Measurements from ENCODE around the gene CRYM.

DNA sequence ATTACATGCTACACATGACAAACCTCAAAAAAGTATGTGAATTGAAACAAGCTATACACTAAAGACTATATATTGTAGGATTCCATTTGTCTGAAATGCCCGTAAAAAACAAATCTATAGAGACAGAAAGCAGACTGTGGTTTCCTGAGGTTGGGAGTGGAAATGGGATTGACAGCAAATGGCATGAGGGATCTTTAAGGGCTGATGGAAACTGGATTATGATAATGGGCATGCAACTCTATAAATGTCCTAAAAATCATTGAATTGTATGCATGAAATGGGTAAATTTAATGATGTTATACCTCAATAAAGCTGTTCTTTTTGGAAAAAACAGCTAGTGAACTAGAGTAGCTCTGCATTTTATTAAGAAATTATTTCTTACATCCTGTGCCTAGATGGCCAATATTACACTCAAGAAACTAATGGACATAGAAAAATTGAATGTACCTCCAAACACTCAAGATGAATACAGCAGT is 45.0 kb downstream of the CRYM start:
- TF ChIP-seq, protein P1, sequence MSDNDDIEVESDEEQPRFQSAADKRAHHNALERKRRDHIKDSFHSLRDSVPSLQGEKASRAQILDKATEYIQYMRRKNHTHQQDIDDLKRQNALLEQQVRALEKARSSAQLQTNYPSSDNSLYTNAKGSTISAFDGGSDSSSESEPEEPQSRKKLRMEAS (IDR thresholded peaks at IDR 0.05) = no peak
- no peak for TF ChIP-seq SP1 (IDR thresholded peaks at IDR 0.05; ENCODE audit: low read depth)
- TF ChIP-seq, protein P2, sequence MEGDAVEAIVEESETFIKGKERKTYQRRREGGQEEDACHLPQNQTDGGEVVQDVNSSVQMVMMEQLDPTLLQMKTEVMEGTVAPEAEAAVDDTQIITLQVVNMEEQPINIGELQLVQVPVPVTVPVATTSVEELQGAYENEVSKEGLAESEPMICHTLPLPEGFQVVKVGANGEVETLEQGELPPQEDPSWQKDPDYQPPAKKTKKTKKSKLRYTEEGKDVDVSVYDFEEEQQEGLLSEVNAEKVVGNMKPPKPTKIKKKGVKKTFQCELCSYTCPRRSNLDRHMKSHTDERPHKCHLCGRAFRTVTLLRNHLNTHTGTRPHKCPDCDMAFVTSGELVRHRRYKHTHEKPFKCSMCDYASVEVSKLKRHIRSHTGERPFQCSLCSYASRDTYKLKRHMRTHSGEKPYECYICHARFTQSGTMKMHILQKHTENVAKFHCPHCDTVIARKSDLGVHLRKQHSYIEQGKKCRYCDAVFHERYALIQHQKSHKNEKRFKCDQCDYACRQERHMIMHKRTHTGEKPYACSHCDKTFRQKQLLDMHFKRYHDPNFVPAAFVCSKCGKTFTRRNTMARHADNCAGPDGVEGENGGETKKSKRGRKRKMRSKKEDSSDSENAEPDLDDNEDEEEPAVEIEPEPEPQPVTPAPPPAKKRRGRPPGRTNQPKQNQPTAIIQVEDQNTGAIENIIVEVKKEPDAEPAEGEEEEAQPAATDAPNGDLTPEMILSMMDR (IDR thresholded peaks at IDR 0.05 in 2 of 3, conservative IDR thresholded peaks at IDR 0.05 in 1 of 3; ENCODE audit: borderline replicate concordance in 1 of 3, insufficient read depth in 1 of 3, low read depth in 2 of 3, low read length in 2 of 3) = no peak
- TF ChIP-seq EZH2 (IDR thresholded peaks at IDR 0.05) = no peak
- TF ChIP-seq POLR2AphosphoS5 (IDR thresholded peaks at IDR 0.05; ENCODE audit: low read depth, low read length) = no peak
- TF ChIP-seq POLR2A (IDR thresholded peaks at IDR 0.05; ENCODE audit: borderline replicate concordance, extremely low read depth, insufficient read depth, insufficient read length) = no peak
- TF ChIP-seq, protein P3, sequence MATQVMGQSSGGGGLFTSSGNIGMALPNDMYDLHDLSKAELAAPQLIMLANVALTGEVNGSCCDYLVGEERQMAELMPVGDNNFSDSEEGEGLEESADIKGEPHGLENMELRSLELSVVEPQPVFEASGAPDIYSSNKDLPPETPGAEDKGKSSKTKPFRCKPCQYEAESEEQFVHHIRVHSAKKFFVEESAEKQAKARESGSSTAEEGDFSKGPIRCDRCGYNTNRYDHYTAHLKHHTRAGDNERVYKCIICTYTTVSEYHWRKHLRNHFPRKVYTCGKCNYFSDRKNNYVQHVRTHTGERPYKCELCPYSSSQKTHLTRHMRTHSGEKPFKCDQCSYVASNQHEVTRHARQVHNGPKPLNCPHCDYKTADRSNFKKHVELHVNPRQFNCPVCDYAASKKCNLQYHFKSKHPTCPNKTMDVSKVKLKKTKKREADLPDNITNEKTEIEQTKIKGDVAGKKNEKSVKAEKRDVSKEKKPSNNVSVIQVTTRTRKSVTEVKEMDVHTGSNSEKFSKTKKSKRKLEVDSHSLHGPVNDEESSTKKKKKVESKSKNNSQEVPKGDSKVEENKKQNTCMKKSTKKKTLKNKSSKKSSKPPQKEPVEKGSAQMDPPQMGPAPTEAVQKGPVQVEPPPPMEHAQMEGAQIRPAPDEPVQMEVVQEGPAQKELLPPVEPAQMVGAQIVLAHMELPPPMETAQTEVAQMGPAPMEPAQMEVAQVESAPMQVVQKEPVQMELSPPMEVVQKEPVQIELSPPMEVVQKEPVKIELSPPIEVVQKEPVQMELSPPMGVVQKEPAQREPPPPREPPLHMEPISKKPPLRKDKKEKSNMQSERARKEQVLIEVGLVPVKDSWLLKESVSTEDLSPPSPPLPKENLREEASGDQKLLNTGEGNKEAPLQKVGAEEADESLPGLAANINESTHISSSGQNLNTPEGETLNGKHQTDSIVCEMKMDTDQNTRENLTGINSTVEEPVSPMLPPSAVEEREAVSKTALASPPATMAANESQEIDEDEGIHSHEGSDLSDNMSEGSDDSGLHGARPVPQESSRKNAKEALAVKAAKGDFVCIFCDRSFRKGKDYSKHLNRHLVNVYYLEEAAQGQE (IDR thresholded peaks at IDR 0.05; ENCODE audit: low read depth) = no peak
- no peak for TF ChIP-seq JUND (IDR thresholded peaks at IDR 0.05)
